GM18867 (cell line): ENCODE data around the gene DNTT.

Source experiments
- ATAC-seq: cut with Tn5 transposase; IDR thresholded peaks from one replicate; pipeline ENCODE4 v1.9.1; 2021; ENCODE audit warnings: mild to moderate bottlenecking, moderate library complexity; ENCODE audit not compliant: unreplicated experiment

DNTT gene

DNA sequence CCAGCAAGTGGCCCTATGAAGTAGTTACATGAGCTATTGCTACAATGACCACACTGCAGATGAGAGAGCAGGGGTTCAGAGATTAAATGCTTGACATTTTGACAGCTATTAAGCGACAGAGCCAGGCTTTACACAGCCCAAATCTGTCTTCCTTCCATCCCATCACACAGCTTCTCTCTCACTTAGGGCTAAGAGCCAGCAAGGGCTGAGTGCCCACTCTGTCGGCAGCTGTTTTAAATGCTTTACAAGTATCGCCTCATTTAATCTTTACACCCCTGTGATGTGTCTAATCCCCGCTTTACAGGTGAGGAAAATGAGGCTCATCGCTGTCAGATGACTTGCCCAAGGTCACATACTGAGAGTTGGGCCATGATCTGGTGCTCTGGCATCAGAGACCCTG is 69.8 kb downstream of the DNTT start:
- no peak for ATAC-seq

DNA sequence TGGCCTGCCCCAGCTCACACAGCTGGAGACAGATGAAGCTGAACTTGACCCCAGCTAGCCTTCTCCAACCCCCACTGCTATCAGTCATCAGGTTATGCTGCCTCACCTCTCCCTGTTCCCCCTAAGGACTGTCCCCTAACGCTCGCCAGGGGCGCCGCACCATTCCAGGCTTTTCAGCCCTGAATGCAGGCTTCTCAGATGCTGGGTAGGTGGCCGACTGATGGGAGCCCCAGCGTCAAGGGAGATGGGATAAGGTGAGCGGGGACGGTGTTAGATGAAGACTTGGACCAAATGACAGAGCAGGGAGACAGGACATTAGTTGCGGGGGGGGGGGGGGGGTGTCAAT is 70.4 kb downstream of the DNTT start:
- ATAC-seq = no peak

DNA sequence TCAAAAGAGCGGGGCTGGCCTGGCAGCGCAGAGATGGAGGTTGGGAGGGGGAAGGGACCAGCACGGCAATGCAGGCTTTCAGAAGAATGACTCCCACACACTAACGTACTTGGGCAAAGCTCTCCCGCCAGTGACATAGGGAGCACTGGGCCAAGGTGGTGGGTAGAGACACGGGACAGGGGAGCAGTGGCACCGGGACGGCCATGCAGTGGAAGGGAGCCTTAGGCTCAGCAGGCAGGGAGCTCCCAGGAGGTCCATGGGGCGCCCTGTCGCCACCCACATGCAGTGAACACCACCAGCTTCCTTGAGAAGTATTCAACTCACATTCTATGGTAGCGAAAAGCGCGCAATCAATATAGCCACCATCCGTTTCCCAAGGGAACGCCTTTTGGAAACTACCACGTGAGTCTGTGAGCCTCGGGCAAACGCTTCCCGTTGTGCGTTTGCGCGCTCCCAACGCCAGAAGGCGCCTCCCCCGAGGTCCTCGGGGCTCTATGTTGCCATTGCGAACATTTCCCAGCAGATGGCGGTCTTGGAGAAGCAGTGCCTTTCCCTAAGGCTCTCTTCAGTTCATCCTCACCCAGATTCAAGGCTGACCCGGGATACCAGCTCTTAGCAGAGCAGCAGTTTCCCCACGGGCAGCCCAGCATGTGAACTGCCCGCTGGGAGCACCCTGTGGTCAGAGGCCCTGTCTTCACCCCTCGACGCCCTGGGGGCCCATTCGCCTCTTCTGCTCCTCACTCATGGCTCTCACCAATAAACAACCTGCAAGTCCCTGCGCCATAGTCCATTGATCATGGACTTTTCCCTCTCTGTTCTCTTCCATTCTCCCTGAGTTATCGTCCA is 71.0 kb downstream of the DNTT start:
- ATAC-seq = peak; percentile 77

DNA sequence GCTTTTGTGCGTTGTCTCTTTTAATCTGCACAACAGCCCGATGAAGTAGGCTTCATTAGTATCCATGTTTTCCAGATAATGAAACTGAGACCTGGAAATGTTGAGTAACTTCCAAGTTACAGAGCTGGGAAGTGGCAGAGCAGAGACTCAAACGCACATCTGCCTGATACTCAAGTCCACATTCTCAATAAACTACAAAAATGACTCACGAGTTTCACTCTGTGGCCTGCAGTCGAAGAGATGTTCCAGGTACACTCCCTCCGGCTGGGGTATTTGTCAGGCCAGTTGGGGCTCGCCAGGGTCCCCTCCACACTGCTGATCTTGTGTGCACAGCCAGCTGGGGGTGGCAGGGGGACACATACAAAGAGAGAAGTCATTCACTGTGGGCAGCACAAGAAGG is 72.2 kb downstream of the DNTT start:
- no peak for ATAC-seq

DNA sequence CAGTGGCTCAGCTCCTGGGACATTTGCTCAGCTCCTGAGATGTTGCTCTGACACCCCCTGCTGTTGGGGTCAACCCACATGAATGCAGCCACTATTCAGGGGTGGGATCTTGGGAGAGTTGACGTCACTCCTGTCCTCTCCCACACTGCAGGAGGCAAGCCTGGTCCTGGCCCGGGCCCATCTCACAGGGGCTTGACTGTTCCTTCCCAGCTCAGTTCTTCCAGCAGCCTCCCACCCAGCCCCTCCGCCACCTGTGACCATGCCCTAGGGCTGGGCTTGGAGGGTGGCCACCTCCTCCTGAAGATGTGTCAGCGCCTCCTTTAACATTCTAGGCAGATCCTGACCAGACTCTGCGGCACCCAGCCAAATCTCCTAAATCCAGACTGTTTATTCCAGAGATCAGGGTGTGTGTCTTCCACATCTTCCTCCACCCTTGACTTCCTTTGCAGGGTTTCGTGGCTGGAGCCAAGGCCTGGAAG is 73.6 kb downstream of the DNTT start:
- no peak for ATAC-seq

DNA sequence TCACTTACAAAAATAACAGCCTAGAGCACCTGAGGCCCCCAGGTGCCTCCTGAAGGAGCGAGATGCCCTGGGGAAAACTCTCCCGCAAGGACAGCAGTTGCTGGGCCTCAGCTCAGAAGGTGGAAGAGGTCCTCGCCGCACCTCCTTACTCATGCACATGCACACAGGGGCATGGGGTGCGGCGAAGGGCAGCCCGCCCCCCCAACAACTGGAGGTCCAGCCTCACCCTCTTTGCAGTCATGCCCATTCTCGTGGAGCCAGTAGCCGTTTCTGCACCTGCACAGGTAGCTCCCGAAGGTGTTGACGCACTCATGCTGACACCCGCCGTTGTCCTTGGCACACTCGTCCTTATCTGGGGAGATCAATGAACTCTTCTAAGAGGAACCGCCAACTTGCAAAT is 74.5 kb downstream of the DNTT start:
- ATAC-seq = no peak

DNA sequence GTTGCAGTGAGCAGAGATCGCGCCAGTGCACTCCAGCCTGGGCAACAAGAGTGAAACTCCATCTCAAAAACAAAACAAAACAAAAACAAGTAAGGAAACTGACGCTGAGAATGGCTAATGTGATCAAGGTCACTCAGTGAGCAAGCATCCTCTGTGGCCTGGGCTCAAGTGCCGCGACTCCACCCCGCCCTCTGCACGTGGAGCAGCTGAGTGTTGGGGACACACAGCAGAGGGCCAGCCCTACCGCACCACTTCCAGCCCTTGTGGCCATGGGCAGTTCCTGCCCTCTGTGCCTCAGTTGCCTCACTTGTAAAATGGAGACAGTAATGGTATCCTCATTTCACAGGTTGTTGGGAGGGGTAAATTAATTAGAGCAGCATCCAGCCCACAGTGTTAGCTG is 75.5 kb downstream of the DNTT start:
- no peak for ATAC-seq

DNA sequence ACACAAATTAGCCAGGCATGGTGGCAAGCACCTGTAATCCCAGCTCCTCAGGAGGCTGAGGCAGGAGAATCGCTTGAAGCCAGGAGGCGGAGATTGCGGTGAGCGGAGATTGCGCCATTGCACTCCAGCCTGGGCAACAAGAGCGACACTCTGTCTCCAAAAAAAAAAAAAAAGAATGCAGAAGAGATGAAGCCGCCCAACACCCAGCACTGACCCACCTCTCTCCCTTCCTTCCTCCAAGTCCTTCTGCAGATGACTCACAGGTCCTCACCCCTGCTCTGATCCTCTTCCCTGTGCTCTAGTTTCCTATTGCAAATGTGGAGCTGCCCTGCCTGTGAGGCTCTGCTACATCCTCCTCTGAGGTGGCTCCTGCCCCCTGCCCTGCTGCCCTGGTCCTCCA is 76.6 kb downstream of the DNTT start:
- no peak for ATAC-seq

DNA sequence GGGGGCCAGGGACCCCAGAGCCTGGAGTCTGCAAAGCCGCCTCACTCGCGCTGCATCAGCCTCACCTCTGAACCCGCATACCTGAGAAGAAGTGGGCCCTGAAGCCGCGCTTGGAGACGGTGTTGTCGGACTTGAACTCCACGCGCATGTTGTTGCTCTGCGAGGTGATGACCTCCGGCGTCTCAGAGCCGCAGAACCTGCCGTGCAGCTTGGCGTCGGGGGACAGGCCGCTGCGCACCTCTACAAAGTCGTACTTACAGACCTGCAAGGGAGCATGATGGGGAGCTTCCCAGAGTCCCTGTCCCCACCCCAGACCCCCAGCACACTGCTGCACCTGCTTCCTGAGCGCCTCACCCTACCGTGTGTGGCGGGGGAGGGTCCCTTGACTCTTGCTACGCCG is 80.3 kb downstream of the DNTT start:
- ATAC-seq = no peak

DNA sequence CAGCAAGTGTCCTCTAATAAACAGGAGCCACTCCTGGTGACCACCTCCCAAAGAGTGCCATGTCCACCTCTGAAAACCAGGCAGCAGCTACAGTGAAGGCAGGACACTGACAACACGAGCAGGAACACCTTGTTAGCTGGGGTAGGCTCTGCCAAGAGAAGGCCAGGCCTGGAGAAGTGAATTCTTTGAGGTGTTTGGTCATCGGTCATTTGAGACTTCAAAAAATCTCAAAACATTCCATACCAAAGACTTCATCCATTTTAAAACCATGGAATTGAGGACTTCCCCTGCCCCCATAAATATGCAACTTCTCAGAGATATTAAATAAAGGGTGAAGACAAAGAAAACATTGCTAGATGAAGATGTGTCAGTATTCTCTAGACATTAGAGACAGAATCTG is 82.9 kb downstream of the DNTT start:
- ATAC-seq = no peak

DNA sequence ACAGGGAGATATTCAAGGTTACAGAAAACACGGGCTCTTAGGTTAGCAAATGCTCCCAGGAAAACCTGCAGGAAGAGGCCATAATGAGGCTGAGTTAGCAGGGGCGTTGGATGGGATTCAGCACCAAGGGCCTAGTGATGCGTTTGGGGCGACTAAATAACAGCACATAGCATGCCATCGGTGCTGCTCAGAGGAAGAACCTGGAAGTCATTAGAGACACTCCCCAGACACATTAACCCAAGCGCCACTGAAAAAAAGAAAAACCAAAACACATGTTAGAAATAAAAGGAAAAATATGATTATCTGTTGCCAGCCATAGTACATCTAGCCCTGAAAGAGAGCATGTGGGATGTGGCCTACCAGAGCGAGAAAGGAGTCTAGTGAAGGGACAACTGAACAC is 83.4 kb downstream of the DNTT start:
- ATAC-seq = no peak
